Activated naive CD4-positive, alpha-beta T cell treated with anti-CD3 and anti-CD28 coated beads, Interleukin-2, amount 50 U/mL, for 72 hours (primary cell): Measurements from ENCODE around the gene COL11A1. TPM values are rescaled to one million over a fixed set of nuclear protein-coding genes. Genes with fewer than 3 reads are reported as not detected.

Experiments used
- ATAC-seq, 2 donors: fragments of 150-1000 bp; cut with Tn5 transposase; 2 replicates each; pipeline ENCODE4 v1.10.0; 2021; ENCODE audit warnings: mild to moderate bottlenecking in 2 of 2, moderate library complexity in 2 of 2
- DNase-seq, 2 donors: peaks; one replicate each; pipeline ENCODE4 v3.0.0; 2021 to 2022; ENCODE audit warnings: low spot score in 2 of 2
- H3K27ac Mint-ChIP-seq, 2 donors: one replicate each; pipeline ENCODE4 v1.8.0; 2022; ENCODE audit warnings: mild to moderate bottlenecking in 2 of 2, mixed read lengths in 2 of 2
- H3K36me3 Mint-ChIP-seq, 2 donors: one replicate each; pipeline ENCODE4 v1.8.0; 2022; ENCODE audit warnings: mixed read lengths in 2 of 2
- H3K9me3 Mint-ChIP-seq, 2 donors: one replicate each; pipeline ENCODE4 v1.8.0; 2022; ENCODE audit warnings: mixed read lengths in 2 of 2
- total RNA-seq, 2 donors: library from RNA; stranded (reverse); gene quantifications; one replicate each; pipeline ENCODE4 v1.2.3, GENCODE V29; 2022

The COL11A1 gene
- total RNA-seq, 2 donors from 2014 or later = not detected

GRCh38 chr1:102879439-102879993 lies 228.8 kb downstream of the COL11A1 start:
- no peaks in the 10 kb centered on the region for H3K9me3 Mint-ChIP-seq
- DNase-seq (no peak), ATAC-seq (no peak)
- H3K36me3 Mint-ChIP-seq = no peaks in the 10 kb centered on the region
- no peak overlapping the region for H3K27ac Mint-ChIP-seq

- ATAC-seq (no peak), DNase-seq (no peak)
- no peaks in the 10 kb centered on the region for H3K36me3 Mint-ChIP-seq
- no peak overlapping the region for H3K27ac Mint-ChIP-seq
- peaks cover 6 to 10% of the 10 kb centered on the region in 2 donors for H3K9me3 Mint-ChIP-seq
Observed at GRCh38 chr1:102875756-102876155, 232.6 kb downstream of the COL11A1 start.

GRCh38 chr1:102872526-102872925 lies 235.8 kb downstream of the COL11A1 start:
- Mint-ChIP-seq H3K36me3 (peaks cover 0 to 5% of the 10 kb centered on the region in 2 donors), H3K27ac (no peak overlapping the region), H3K9me3 (peaks cover 13 to 16% of the 10 kb centered on the region in 2 donors)
- DNase-seq (no peak), ATAC-seq (no peak)

DNA sequence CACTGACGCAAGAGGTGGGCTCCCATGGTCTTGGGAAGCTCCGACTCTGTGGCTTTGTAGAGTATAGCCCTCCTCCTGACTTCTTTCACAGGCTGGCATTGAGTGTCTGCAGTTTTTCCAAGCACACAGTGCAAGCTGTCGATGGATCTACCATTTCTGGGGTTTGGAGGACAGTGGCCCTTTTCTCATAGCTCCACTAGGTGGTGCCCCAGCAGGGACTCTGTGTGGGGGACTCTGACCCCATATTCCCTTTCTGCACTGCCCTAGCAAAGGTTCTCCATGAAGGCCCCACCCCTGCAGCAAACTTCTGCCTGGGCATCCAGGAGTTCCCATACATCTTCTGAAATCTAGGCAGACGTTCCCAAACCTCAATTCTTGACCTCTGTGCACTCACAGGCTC lies 236.2 kb downstream of the COL11A1 start:
- peaks cover 0 to 5% of the 10 kb centered on the region in 2 donors for H3K36me3 Mint-ChIP-seq
- H3K27ac Mint-ChIP-seq = no peak overlapping the region
- DNase-seq (no peak), ATAC-seq (no peak)
- H3K9me3 Mint-ChIP-seq = peaks cover 16% of the 10 kb centered on the region in 2 donors

GRCh38 chr1:102863704-102864103 lies 244.6 kb downstream of the COL11A1 start:
- H3K9me3 Mint-ChIP-seq = peaks cover 27% of the 10 kb centered on the region in 2 donors
- no peak for DNase-seq
- no peaks in the 10 kb centered on the region for H3K36me3 Mint-ChIP-seq

DNA sequence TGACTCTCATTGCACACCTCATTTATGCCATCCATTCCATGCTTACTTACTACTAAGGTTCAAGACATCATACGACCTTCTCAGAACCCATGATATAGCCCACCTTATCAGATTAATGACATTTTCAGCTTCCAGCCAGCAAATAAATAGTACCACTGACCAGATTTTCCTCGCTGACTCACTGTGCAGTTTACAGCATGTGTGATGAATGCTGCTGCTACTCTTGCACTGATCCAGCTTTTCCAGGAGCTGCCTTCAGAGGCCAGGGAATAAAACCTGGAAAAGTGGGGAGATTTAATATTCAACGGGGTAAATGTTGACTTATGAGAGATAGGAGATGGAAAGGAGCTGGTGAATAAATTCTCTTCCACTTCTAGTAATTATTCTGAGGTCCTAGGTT lies 247.1 kb downstream of the COL11A1 start:
- H3K9me3 Mint-ChIP-seq = peaks cover 22 to 34% of the 10 kb centered on the region in 2 donors
- DNase-seq = no peak
- no peaks in the 10 kb centered on the region for H3K36me3 Mint-ChIP-seq

More at GRCh38 chr1:102863704-102864103, 244.6 kb downstream of the COL11A1 start:
- no peak overlapping the region for H3K27ac Mint-ChIP-seq
- no peak for ATAC-seq

GRCh38 chr1:102858695-102859094 lies 249.6 kb downstream of the COL11A1 start:
- Mint-ChIP-seq H3K36me3 (no peaks in the 10 kb centered on the region), H3K27ac (no peak overlapping the region), H3K9me3 (peaks cover 18 to 32% of the 10 kb centered on the region in 2 donors)
- no peak for ATAC-seq
- no peak for DNase-seq

More for the DNA sequence above, 247.1 kb downstream of the COL11A1 start:
- no peak overlapping the region for H3K27ac Mint-ChIP-seq
- no peak for ATAC-seq

GRCh38 chr1:102857251-102857650 lies 251.1 kb downstream of the COL11A1 start:
- H3K27ac Mint-ChIP-seq = no peak overlapping the region
- H3K9me3 Mint-ChIP-seq = peaks cover 25 to 42% of the 10 kb centered on the region in 2 donors
- ATAC-seq = no peak
- DNase-seq = no peak
- H3K36me3 Mint-ChIP-seq = peaks cover 0 to 5% of the 10 kb centered on the region in 2 donors

GRCh38 chr1:102853701-102854187 lies 254.6 kb downstream of the COL11A1 start:
- Mint-ChIP-seq H3K27ac (no peak overlapping the region), H3K9me3 (peaks cover 16 to 28% of the 10 kb centered on the region in 2 donors), H3K36me3 (peaks cover 0 to 5% of the 10 kb centered on the region in 2 donors)
- ATAC-seq = no peak
- no peak for DNase-seq

GRCh38 chr1:102853136-102853535 lies 255.2 kb downstream of the COL11A1 start:
- Mint-ChIP-seq H3K9me3 (peaks cover 20 to 25% of the 10 kb centered on the region in 2 donors), H3K36me3 (peaks cover 0 to 5% of the 10 kb centered on the region in 2 donors), H3K27ac (no peak overlapping the region)
- DNase-seq (no peak), ATAC-seq (no peak)

DNA sequence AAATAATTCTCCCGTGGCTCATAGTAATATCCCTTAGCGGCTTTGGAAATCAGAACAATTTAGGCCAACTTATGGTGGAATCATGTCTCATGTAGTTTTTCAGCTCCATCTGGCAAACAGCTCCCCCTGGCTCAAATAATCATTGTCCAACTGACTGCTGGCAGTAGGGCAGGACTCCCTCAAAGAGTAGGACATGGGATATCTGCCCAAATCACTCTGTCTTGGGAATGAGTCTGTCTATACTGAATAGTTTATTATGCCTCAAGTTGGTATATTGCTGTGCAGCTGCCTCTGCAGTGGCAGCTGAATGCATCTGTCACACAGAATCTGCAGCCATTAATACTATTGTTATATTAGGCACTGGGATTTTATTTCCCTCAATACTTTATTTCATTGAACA lies 255.7 kb downstream of the COL11A1 start:
- Mint-ChIP-seq H3K36me3 (peaks cover 0 to 5% of the 10 kb centered on the region in 2 donors), H3K9me3 (peaks cover 24 to 25% of the 10 kb centered on the region in 2 donors), H3K27ac (no peak overlapping the region)
- ATAC-seq (no peak), DNase-seq (no peak)

- no peak for ATAC-seq
- H3K9me3 Mint-ChIP-seq = peaks cover 24% of the 10 kb centered on the region in 2 donors
- H3K36me3 Mint-ChIP-seq = peaks cover 0 to 5% of the 10 kb centered on the region in 2 donors
- no peak overlapping the region for H3K27ac Mint-ChIP-seq
- no peak for DNase-seq
Observed at GRCh38 chr1:102851616-102852015, 256.7 kb downstream of the COL11A1 start.

- Mint-ChIP-seq H3K27ac (no peak overlapping the region), H3K9me3 (peaks cover 7 to 11% of the 10 kb centered on the region in 2 donors), H3K36me3 (no peaks in the 10 kb centered on the region)
- DNase-seq (no peak), ATAC-seq (no peak)
Observed at GRCh38 chr1:102842606-102843005, 265.7 kb downstream of the COL11A1 start.

DNA sequence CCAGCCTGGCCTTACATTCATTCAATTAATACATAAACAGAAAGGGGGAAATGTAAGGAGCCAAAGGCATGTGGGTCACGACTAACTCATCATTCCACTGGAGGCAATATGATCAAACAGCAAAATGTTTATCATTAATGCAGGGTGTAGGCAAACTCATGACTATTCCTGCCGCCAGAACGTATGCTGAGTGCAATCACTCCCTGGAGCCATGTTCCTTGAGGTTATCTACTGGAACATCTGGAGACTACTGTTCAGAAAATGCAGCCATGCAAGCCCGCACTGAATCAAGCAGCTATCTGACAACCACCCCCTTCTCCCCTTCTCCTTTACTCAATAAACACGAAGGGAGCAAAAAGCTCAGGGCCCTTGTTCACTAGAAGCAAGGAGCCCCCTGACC lies 267.6 kb downstream of the COL11A1 start:
- Mint-ChIP-seq H3K9me3 (peaks cover 0 to 11% of the 10 kb centered on the region in 2 donors), H3K27ac (no peak overlapping the region), H3K36me3 (no peaks in the 10 kb centered on the region)
- DNase-seq (no peak), ATAC-seq (no peak)

DNA sequence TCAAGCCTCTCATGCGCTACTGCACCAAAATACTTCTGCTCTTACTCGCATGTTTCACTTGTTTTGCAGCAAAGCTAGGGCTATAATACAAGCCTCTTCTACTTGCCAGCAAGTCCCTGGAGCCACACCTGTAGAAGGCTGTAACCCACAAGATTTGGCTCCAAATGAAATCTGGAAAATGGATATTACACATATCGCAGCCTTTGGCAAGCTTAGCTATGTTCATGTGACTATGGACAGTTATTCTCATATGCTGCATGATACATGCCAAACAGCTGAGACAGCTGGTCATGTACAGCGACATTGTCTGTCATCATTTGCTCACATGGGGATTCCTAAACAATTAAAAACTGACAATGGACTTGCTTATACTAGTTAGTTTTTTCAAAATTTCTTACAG lies 270.3 kb downstream of the COL11A1 start:
- Mint-ChIP-seq H3K9me3 (peaks cover 0 to 16% of the 10 kb centered on the region in 2 donors), H3K27ac (no peak overlapping the region), H3K36me3 (no peaks in the 10 kb centered on the region)
- DNase-seq (no peak), ATAC-seq (no peak)

DNA sequence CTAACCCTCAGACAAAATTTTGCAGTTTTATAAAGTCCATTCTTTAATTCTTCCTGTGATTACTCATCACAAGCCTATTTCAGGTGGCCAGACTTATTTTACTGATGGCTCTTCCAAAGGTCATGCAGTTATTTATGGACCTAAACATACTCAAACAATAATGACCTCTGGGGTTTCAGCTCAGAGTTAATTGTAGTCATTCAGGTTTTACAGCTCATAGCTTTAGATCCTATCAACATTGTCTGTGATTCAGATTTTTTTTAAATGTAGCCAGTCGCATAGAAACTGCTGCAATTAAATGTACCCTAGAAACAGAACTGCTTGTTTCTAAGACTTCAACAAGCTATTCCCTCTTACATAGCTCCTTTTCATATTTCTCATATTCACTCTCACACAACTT lies 270.8 kb downstream of the COL11A1 start:
- no peaks in the 10 kb centered on the region for H3K36me3 Mint-ChIP-seq
- DNase-seq = no peak
- H3K27ac Mint-ChIP-seq = no peak overlapping the region
- peaks cover 0 to 16% of the 10 kb centered on the region in 2 donors for H3K9me3 Mint-ChIP-seq
- ATAC-seq = no peak

GRCh38 chr1:102836991-102837390 lies 271.3 kb downstream of the COL11A1 start:
- DNase-seq (no peak), ATAC-seq (no peak)
- Mint-ChIP-seq H3K27ac (no peak overlapping the region), H3K36me3 (no peaks in the 10 kb centered on the region), H3K9me3 (peaks cover 0 to 16% of the 10 kb centered on the region in 2 donors)

- Mint-ChIP-seq H3K27ac (no peak overlapping the region), H3K36me3 (no peaks in the 10 kb centered on the region), H3K9me3 (peaks cover 0 to 25% of the 10 kb centered on the region in 2 donors)
- DNase-seq (no peak), ATAC-seq (no peak)
Observed at GRCh38 chr1:102834688-102835320, 273.5 kb downstream of the COL11A1 start.
